ENCODE results near the gene STEAP1B.
"Not testable (repeated sequence)": the region's sequence is repeated elsewhere in the genome, so short reads cannot be mapped to it uniquely, and the experiment has no call there.

Gene STEAP1B

DNA sequence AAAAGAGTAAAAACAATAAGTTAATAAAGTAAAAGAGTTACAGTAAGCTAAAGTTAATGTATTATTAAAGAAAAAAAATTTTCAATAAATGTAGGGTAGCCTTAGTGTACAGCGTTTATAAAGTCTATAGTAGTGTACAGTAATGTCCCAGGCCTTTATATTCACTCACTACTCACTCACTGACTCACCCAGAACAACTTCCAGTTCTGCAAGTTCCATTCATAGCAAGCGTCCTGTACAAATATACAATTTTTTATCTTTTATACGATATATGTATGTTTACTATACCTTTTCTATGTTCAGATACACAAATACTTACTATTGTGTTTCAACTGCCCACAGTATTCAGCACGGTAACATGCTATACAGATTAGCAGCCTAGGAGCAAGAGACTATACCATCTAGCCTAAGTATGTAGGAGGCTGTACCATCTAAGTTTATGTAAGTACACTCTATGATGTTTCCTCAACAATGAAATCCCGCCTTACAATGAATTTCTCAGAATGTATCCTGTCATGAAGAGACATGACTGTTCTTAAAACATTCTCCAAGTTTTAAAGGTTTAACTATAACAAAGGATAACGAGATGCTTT is 3.6 kb downstream of the STEAP1B start:
- DNase-seq: not testable (repeated sequence)

DNA sequence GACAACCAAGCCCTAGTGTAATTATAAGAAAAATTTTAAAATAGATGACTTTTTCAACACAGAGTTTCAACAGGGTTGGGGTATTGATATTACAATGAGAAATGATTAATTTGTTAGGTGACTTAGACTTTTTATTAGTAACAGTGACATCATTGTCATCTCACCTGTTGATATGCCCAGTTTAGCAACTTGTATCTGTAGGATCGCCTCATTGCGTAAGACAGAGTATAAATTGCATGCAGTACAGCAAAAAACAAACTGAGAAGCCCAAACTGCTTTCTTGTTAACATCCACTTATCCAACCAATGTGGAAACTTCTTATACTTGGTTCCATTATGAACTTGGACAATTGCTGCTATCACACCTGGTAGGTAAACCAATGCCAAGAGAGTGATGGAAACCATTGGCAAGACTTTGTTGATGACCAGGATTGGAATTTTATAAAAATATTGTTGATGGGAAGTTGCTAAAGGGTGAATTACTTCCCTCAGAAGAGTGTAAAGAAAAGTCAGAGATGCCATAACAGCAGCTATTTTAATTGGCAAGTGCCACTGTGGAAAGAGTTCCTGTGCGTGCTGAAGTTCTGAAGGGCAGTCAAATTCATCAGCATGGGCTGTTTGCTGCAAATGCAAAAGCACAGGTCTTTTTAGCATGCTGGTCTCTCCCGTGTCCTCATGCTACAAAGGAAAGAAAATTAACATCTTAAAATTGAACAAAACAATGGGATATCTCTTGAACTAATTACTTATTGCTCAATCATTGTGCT is 6.6 kb downstream of the STEAP1B start:
- DNase-seq: not testable (repeated sequence)

DNA sequence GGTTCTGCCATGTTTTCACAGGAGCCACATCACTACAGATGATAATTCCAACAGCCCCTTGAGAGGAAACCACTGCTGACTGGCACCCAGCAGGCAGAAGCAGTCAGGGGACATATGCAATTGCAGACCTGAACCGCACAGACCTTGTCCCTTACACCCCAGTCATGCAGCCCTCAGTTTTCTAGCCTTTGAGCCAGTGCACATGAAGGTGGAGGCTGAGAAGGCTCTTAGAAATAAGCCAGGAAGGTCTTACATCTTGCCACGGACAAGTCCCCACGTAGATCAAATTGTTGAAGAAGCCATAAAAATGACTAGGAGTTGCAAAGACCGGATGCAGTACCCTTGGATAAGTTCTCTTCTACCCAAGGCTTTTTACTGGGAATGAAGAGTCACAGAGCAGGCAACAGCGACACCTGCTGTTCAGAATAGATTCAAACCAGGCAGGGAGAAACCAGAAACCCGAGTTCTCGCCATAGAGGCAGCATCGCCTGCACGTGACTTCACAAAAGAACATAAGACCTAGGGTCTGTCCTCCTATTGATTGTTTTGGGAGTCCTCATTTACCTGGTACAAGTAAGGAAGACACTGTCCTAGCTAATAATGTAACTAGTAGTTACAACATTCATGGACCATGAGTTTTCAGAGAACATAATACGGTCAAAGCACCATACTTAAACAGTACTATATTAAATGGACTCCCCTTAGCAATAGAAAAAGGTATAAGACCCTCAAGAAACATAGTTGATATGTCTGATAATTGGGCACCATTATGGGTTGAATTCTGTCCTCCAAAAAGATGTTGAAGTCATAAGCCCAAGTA is 11.1 kb downstream of the STEAP1B start:
- DNase-seq: peak; percentile 68

DNA sequence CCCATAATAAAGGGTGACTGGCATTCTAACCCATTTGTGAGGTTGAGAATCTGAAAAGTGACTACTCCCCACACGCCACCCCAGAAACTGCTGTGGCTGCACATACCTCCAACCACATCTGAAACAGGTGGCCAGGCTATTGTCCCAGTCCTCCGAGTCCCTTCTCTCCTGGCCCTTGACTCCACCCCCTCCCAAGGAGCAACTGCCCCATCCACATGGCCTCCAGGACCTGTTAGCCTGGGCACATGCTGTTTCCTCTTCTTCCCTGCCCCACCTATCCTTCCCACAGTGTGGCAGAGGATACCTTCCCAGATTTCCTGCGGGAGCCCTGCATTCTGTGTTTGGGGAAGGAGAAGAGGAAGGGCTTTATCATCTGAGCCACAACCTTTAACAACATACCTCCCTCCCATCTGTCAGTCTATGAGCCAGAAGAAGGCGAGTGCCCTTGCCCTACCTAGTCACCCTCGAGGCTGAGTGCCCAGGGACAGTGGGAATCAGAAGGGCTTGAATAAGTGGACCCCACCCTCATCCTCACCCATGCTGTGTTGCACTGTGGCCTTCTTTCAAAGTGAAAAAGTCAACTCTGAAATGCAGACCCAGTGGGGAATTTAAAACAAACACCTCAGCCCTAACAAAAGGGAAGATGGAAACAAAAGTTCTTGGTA is 11.9 kb downstream of the STEAP1B start:
- no peak for DNase-seq

DNA sequence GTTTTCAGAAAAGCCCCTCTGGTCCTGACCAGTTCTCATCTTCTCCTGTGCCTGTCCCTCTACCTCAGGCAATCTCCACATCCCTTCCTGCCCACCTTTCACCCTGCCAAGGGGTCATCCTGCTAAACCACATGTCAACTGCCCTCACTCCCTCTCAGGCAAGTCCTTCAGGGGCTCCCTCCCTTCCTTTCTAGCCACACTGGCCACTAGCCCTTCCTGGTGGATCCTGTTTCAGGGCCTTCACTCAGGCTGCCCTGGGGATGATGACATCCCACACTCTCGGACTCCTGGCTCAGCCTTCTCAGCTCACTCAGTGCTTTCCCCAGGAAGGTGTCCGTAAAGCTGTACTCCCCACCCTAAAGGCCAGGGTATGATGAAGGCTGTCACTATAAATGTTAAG is 13.4 kb downstream of the STEAP1B start:
- no peak for DNase-seq

DNA sequence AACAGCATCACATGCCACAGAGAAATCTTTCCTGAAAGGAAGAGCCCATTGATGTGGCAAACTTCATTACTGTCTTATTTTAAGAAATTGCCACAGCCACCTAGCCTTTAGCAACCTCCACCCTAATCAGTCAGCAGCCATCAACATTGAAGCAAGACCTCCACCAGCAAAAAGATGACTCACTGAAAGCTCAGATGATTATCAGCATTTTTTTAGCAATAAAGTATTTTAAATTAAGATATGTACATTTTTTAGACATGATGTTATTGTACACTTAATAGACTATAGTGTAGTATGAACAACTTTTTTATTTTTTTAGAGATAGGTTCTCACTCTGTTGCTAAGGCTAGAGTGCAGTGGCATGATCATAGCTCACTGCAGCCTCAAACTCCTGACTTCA is 14.8 kb downstream of the STEAP1B start:
- no peak for DNase-seq

DNA sequence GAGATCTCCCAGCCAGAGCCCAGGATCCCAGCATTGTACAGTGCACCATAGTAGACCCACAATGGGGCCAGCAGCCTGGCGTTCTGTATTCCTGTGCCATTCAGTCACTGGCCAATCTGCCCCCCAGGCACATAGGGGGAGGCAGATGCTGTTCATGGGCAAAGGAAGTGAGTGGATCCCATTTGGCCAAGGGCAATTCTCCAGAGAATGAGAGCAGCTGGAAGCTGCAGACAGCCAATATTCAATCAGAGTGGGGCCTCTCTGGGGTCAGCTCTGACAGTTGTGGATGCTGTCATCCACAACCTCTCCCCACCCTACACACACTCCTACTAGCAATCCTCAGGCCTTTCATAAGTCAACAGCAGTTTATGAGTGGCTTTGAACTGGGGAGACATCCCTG is 17.5 kb downstream of the STEAP1B start:
- DNase-seq: peak; percentile 24

DNA sequence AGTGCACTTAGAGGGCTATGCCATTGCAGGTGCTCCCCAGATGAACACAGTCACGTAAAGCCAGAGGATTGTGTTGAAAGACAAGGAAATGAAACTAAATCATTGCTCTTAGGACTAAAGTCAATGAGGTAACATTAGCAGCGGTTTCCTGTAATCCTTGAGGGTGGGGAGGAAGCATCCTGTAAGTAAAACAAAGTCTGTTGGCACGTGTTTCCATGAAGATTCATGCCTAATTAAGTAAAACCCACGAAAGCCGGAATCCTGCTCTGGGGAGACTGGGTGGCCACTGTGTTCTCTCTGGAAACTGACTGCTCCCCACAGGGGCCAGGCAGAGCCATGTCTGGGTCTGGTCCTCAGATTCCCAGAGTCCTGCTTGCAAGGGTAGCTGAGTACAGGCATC is 18.3 kb downstream of the STEAP1B start:
- DNase-seq: no peak

DNA sequence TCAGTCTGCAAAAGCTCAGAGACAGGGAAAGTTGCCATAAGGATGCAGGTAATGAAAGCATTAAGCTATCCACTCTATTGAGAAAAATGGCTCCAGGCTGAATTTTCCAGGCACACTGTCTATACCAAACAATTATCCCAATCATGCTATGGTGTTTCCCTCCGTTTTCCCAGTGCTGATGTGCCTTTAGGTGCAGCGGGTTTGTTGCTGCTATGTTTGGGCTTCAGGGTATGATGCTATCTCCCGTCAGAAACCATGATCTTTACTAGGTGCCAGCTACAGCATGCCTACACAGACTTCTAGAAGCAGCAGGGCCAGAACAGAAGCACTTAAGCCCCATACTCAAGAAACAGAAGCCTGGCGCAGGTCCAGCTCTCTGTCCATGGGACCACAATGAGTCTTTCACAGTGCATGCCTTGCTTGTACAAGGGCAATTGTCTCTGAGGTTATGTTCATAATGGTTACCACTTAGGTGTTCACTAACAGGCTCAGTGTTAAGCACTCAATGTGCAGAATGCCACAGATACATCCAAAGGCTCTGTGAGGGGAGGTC is 19.4 kb downstream of the STEAP1B start:
- peak; percentile 14 for DNase-seq

DNA sequence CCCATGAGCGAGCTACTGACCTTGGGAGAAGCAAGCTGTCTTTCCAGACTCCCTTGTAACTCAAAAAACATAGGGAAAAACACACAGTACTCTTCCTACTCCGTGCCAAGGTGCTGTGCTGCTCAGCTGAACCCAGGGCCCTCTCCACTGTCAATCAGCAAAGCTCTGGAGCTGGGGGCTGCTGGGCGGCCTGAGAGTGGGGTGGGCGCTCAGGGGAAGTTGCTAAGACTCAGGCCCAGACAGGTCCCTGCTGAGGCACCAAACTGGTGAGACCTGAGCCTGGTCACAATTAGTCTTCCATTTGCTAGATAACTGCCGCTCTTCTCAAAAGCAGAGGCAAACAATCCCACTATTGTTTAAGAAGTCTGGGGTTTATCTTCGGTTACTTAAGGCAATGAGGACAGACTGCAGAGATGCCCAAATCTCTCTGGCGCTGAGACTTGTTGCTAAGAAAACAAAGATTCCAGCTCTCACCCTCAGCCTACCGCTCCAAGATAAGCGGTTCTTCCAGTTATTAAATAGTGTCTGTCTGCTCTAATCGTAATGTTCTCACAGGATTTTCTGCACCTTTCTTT is 22.0 kb downstream of the STEAP1B start:
- no peak for DNase-seq

DNA sequence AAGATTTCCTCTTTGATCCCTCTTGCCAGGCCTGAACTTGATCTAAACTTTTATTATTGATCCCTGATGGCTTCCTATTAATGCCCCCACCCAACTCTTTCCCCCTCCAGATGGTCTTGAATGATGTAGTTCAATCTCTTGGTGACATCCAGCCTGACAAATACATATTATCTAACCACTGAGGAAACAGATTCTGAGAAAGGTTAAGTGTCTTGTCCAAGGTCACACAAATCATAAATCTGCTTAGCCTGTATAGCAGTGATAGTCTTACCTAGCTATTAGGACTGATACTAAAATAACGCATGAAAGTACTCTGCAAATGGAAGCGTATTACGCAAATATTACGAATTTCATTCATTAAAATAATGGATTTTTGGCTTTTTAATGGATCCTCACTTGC is 22.7 kb downstream of the STEAP1B start:
- no peak for DNase-seq

DNA sequence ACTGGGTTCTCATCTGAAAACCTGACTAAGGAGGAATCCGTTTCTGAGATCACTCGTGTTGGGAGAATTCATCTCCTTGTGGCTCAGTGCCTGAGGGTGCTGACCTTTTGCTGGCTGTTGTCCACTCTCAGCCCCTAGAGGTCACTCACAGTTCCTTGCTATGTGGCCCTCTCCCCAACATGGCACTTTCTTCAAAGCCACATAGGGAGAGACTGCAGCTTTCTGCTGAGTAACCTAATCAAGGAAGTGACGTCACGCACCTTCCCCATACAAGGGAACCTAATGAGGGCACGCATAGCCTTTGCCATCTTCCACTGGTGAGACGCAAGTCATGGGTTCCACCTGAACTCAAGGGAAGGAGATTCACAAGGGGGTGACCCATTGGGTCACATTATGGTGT is 23.2 kb downstream of the STEAP1B start:
- no peak for DNase-seq

DNA sequence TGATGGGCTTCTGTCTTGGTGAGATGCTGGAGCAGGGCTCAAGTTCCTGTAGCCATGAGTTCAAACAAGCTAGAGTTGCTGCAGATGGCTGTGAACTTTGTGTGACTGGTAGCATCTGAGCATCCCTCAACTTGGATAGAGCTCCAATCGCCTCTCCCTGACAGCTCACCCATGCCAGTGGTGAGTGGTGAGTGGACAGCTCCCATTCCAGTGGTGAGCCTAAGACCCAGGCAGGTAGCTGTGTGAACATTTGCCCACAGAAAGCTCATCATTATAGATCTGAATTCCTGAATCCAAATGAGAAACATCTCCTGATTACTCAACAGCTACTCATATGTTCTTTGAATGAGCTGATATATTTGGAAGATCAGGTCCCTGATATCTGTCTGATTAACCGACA is 25.3 kb downstream of the STEAP1B start:
- no peak for DNase-seq

DNA sequence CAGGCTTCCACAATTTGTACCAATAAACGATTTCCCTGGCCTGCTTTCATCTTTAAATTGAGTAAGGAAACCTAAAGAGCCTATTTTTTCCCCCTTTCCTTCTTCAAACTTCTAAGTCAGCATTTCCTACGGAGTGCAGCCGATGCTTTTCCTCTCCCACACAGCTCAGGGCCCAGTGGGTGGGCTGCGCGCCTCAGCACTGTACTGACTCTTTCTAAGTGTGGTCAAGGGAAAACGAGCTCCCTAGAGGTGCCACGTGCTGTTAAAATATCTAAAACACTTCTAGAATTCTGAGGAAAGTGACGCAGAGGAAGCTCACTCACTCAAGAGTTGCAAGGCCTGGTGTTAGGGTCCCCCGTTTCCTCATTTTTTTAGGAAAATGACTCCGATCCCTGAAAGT is 29.0 kb downstream of the STEAP1B start:
- DNase-seq: no peak

DNA sequence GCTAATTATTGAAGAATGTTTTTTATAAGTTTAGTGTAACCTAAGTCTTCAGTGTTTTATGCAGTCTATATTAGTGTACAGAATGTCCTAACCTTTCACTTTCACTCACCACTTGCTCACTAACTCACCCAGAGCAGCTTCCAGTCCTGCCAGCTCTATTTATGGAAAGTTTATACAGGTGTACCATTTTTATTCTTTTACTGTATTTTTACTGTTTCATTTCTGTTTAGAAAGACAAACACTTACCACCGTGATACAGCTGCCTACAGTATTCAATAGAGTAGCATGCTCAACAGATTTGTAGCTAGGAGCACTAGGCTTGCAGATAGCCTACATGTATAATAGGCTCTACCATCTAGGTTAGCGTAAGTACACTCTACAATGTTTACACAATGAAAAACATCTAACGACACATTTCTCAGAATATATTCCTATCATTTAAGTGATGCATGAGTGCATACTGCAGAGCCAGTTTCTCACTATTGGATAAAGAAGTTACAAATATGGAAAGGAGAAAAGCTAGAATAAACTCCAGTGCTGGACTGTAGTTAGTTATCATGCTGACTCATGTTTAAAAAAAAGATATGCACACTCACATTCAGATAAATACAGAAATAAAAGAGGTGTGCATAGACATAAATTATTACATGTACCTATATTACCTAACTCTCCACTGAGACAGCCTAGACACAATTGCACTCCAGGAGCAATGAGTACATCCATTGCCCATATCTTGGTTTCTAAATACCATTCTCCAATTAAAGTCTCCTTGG is 30.4 kb downstream of the STEAP1B start:
- DNase-seq: peak; percentile 3

DNA sequence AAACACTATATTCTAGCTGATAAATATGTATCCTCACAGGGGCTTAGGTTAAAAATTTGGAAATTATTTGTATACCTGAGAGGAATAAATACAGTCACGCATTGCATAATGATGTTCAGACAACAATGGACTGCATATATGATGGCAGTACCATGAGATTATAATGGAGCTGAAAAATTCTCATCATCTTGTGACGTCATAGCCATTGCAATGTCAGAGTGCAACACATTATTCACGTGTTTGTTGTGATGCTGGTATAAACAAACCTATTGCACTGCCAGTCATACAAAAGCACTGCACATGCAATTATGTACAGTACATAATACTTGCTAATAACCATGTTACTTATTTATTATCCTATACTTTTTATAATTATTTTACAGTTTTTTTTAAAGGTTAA is 31.4 kb downstream of the STEAP1B start:
- DNase-seq: no peak

DNA sequence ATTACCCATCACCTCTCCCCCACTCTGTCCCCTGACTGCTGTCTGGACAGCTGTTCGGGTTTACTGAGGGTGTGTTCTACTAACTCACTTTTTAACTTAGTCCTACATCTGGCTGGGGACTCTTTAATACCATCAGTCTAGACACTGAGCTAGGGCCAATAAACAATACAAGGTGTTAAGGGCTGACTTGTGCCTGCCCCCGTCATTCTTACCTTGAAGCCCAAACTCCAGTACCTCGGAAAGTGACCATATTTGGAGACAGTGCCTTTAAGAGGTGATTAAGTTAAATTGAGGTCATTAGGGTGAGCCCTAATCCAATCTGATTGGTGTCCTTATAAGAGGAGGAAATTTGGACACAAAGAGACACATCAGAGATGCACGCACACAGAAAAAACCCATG is 35.7 kb downstream of the STEAP1B start:
- DNase-seq: no peak

DNA sequence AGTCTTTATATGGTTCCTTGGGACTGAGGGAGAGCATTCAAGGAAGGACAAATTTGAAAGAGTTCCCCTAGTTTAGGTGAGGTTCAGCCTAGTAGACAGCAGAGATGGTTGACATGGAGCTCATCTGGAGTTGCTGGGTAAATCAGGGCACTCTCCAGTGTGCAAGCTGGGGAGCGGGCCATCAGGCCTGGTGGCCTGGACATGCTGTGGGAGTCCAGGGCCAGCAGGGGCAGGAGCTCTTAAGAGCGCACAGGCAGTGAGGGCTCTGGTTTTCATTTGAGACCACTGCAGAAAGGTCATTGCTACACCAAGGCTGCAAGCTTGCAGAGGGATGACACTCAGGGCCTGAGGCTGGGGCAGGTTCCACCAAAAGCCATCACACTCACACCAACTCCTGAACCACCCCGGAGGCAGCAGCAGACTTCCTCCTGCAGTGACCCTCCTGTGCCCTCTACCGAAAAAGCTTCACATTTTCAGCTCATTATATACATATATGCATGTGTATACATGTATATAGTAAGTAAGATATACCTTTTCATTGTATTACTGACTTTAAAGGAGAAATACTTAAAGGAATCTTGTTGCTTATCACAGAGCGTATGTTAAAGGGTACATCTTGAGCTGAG is 39.5 kb downstream of the STEAP1B start:
- DNase-seq: no peak

DNA sequence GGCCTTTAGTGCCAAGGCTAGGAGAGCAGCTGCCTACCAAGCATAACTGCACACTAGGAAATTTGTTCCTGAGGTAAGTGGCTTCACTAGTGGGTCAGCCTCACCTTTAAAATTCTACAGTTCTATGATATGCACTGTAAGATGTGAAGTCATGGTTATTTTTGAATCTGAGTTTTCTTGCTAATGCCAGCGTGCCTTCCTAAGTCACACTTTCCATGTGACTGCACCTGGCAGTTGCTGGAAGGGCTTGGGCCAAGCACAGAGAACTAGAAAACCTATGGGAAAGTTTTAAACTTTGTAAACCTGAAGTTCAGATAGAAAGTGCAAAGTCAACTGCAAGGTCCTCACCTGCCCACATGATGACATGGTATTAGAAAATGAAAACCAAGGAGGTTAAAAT is 42.5 kb downstream of the STEAP1B start:
- no peak for DNase-seq

DNA sequence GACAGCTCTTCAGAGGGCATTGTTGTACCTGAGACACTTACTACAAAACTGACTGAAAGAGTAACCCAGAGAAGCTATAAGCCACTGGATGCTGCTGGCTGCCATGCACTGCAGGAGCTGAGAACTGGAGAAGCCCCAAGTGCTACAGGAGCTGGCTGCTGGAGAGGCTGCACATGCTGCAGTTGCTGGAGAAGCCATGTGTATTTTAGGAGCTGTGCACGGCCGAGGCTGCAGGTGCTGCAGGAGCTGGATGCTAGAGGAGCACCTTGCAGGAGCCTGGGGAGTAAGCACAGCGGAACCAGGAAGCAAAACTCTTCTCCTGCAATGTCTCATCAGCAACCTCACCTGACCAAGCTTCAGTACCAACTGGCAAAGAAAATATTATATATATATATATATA is 45.5 kb downstream of the STEAP1B start:
- no peak for DNase-seq

DNA sequence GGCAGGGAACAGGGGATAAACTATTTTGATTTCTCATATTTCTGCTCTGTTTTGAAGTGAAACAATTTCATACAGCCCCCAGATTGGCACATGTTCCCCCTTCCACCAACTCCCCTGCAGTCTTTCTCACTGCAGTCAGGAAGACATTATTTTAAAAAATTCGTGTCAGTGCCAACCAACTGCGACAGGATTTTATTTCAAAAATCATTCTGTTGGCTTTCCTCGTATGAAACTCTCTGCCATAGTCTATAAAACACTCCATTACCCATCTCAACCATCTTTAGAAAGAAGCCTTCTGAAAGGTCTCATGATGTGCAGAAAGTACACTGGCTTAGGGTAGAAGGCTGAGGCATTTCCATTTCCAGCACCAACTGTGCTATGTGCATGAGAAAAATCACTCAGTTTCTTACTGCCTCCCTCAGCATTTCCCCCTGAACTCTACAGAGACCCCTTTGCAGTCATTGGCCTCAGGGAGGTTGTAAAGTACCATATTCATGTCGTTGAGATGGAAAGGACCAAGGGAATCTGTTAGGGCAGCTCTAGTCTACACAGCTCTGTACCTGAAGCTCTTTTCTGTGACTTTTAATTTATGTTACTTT is 46.9 kb downstream of the STEAP1B start:
- no peak for DNase-seq

Data from NCI-H146 (cell line).